HepG2 (cell line): Measurements from ENCODE around the gene BBOF1. TPM values are rescaled to one million over a fixed set of nuclear protein-coding genes. Genes with fewer than 3 reads are reported as not detected.

Source experiments
- CENPT ChIP-seq: sonication (generic); formaldehyde crosslinking; IDR thresholded peaks from 2 replicates; pipeline ENCODE4 v1.8.0; 2022; ENCODE audit warnings: low read depth, mild to moderate bottlenecking, moderate library complexity, missing genetic modification reagents
- FOXK1 ChIP-seq: sonication (generic); formaldehyde crosslinking; IDR thresholded peaks from 2 replicates; pipeline ENCODE4 v1.4.0; 2020; ENCODE audit warnings: low read depth, missing genetic modification reagents, borderline replicate concordance
- GZF1 ChIP-seq: sonication (generic); formaldehyde crosslinking; IDR thresholded peaks from 2 replicates; pipeline ENCODE4 v1.5.1; 2020; ENCODE audit warnings: mild to moderate bottlenecking, missing genetic modification reagents
- HDAC2 ChIP-seq: sonication (generic); formaldehyde crosslinking; IDR thresholded peaks from 2 replicates; pipeline ENCODE4 v1.4.0; 2020; ENCODE audit warnings: missing genetic modification reagents
- MYC ChIP-seq: sonication (generic); formaldehyde crosslinking; IDR thresholded peaks from 2 replicates; pipeline ENCODE4 v1.9.0; 2021; ENCODE audit warnings: missing genetic modification reagents, borderline replicate concordance
- ZBTB20 ChIP-seq: sonication (generic); formaldehyde crosslinking; IDR thresholded peaks from 2 replicates; pipeline ENCODE4 v1.8.1; 2023; ENCODE audit warnings: missing genetic modification reagents, low read depth, mild to moderate bottlenecking, borderline replicate concordance
- ZBTB7B ChIP-seq: sonication (generic); formaldehyde crosslinking; IDR thresholded peaks from 2 replicates; pipeline ENCODE4 v1.4.0; 2020; ENCODE audit warnings: missing genetic modification reagents
- ZNF136 ChIP-seq: sonication (generic); formaldehyde crosslinking; IDR thresholded peaks from 2 replicates; pipeline ENCODE4 v1.8.1; 2022; ENCODE audit warnings: low read depth, mild to moderate bottlenecking, moderate library complexity, missing genetic modification reagents
- ZNF138 ChIP-seq: sonication (generic); formaldehyde crosslinking; IDR thresholded peaks from 2 replicates; pipeline ENCODE4 v1.5.0; 2020; ENCODE audit warnings: mild to moderate bottlenecking, low read depth, missing genetic modification reagents
- ZNF143 ChIP-seq: sonication (generic); formaldehyde crosslinking; IDR thresholded peaks from 2 replicates; pipeline ENCODE4 v1.4.0; 2020; ENCODE audit warnings: missing genetic modification reagents
- ZNF253 ChIP-seq: sonication (generic); formaldehyde crosslinking; IDR thresholded peaks from 2 replicates; pipeline ENCODE4 v1.8.0; 2022; ENCODE audit warnings: mild to moderate bottlenecking, missing genetic modification reagents, borderline replicate concordance
- ZNF496 ChIP-seq: sonication (generic); formaldehyde crosslinking; IDR thresholded peaks from 2 replicates; pipeline ENCODE4 v1.8.1; 2023; ENCODE audit warnings: mild to moderate bottlenecking, moderate library complexity, missing genetic modification reagents; ENCODE audit not compliant: insufficient replicate concordance
- ZNF546 ChIP-seq: sonication (generic); formaldehyde crosslinking; conservative IDR thresholded peaks from 2 replicates; pipeline ENCODE4 v1.8.1; 2023; ENCODE audit warnings: mild to moderate bottlenecking, missing genetic modification reagents
- polyA plus RNA-seq, 8 experiments: library from polyadenylated mRNA; depleted of rRNA in 3 of 8; stranded (reverse) in 7 of 8; unstranded in 1 of 8; fragments of >200 nt; fragmentation: Illumina TruSeq in 4 of 8; extraction: Trizol in 4 of 8; gene quantifications; 2 replicates each; pipeline versions ENCODE4 v1.2.1 to v1.2.3, GENCODE V29; 2011 to 2016; ENCODE audit warnings: low read depth in 4 of 8, missing spikeins in 1 of 8, mixed read lengths in 1 of 8; ENCODE audit not compliant: insufficient read depth in 1 of 8
- total RNA-seq, 5 experiments: library from RNA; depleted of rRNA; stranded (reverse); fragments of >200 nt; fragmentation: Illumina TruSeq; extraction: Trizol; gene quantifications; 2 replicates each; pipeline ENCODE4 v1.2.3, GENCODE V29; 2016; ENCODE audit warnings: low read depth in 1 of 5
- TF ChIP-seq, protein P1 (sequence below): sonication (generic); formaldehyde crosslinking; IDR thresholded peaks from 2 replicates; pipeline ENCODE4 v1.4.0; 2020; ENCODE audit warnings: mild to moderate bottlenecking, missing genetic modification reagents, borderline replicate concordance
- TF ChIP-seq, protein P2 (sequence below): sonication (generic); formaldehyde crosslinking; IDR thresholded peaks from 2 replicates; pipeline ENCODE4 v1.4.0; 2020; ENCODE audit warnings: missing genetic modification reagents
- TF ChIP-seq, protein P3 (sequence below): fragments of 450-650 bp; IDR thresholded peaks from 2 replicates; pipeline ENCODE4 v1.6.1; 2017; ENCODE audit warnings: mild to moderate bottlenecking

BBOF1 gene
- total and polyA plus RNA-seq, 2 of the 13 experiments (the other 11 are each of a cell fraction or from before 2014, with no cell fraction given) = 1.6 to 2.3 TPM

DNA sequence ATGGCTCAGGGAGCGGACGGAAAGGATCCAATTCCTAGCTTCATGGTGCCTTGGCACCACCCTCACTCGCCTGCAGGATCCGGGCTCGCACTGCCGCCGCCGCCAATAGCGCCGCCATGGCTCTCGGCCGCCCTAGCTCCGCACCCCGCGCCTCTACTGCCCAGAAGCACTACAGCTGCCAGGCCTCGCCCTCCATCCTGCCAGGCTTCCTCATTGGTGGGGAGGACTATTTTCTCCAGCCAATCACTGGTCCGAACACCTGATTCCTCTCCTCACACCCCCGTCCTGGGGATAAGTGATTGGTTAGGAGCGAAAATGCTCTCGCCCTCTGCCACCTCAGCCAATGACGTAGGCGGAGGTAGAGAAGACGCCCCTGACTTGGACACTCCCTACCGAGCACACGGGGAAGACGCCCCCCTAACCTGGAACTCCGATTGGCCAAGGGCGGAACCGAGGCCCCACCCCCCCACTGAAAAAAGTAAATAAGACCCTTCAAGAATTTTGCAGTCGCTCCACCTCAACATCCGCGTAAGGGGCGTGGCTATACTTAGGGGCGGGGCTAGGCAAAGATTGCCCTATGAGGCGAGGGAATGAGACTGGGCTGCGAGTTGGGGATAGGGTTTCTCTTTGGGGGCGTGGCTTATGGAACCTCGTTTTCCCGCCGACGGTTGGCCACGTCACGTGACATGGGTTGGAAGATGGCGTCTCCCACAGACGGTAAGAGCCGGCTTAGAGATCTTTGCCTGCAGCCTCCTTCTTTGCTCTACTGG, 65.3 kb downstream of the BBOF1 start, which contains the start of the genes ALDH6A1 and LIN52 (continued):
- TF ChIP-seq, protein P1, sequence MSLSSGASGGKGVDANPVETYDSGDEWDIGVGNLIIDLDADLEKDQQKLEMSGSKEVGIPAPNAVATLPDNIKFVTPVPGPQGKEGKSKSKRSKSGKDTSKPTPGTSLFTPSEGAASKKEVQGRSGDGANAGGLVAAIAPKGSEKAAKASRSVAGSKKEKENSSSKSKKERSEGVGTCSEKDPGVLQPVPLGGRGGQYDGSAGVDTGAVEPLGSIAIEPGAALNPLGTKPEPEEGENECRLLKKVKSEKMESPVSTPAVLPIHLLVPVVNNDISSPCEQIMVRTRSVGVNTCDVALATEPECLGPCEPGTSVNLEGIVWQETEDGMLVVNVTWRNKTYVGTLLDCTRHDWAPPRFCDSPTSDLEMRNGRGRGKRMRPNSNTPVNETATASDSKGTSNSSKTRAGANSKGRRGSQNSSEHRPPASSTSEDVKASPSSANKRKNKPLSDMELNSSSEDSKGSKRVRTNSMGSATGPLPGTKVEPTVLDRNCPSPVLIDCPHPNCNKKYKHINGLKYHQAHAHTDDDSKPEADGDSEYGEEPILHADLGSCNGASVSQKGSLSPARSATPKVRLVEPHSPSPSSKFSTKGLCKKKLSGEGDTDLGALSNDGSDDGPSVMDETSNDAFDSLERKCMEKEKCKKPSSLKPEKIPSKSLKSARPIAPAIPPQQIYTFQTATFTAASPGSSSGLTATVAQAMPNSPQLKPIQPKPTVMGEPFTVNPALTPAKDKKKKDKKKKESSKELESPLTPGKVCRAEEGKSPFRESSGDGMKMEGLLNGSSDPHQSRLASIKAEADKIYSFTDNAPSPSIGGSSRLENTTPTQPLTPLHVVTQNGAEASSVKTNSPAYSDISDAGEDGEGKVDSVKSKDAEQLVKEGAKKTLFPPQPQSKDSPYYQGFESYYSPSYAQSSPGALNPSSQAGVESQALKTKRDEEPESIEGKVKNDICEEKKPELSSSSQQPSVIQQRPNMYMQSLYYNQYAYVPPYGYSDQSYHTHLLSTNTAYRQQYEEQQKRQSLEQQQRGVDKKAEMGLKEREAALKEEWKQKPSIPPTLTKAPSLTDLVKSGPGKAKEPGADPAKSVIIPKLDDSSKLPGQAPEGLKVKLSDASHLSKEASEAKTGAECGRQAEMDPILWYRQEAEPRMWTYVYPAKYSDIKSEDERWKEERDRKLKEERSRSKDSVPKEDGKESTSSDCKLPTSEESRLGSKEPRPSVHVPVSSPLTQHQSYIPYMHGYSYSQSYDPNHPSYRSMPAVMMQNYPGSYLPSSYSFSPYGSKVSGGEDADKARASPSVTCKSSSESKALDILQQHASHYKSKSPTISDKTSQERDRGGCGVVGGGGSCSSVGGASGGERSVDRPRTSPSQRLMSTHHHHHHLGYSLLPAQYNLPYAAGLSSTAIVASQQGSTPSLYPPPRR (CRISPR knock-in tag) = no peak
- peak; percentile 85; the same call in 1 of the 2 replicates for TF ChIP-seq FOXK1 (CRISPR knock-in tag)
- TF ChIP-seq HDAC2 (CRISPR knock-in tag) = peak; percentile 30; the same call in 1 of the 2 replicates
- TF ChIP-seq MYC (CRISPR knock-in tag) = 0 out of 2 replicates have a peak, but pooled peaks have one; percentile 36
- no peak for TF ChIP-seq ZNF253 (CRISPR knock-in tag)
- TF ChIP-seq, protein P2, sequence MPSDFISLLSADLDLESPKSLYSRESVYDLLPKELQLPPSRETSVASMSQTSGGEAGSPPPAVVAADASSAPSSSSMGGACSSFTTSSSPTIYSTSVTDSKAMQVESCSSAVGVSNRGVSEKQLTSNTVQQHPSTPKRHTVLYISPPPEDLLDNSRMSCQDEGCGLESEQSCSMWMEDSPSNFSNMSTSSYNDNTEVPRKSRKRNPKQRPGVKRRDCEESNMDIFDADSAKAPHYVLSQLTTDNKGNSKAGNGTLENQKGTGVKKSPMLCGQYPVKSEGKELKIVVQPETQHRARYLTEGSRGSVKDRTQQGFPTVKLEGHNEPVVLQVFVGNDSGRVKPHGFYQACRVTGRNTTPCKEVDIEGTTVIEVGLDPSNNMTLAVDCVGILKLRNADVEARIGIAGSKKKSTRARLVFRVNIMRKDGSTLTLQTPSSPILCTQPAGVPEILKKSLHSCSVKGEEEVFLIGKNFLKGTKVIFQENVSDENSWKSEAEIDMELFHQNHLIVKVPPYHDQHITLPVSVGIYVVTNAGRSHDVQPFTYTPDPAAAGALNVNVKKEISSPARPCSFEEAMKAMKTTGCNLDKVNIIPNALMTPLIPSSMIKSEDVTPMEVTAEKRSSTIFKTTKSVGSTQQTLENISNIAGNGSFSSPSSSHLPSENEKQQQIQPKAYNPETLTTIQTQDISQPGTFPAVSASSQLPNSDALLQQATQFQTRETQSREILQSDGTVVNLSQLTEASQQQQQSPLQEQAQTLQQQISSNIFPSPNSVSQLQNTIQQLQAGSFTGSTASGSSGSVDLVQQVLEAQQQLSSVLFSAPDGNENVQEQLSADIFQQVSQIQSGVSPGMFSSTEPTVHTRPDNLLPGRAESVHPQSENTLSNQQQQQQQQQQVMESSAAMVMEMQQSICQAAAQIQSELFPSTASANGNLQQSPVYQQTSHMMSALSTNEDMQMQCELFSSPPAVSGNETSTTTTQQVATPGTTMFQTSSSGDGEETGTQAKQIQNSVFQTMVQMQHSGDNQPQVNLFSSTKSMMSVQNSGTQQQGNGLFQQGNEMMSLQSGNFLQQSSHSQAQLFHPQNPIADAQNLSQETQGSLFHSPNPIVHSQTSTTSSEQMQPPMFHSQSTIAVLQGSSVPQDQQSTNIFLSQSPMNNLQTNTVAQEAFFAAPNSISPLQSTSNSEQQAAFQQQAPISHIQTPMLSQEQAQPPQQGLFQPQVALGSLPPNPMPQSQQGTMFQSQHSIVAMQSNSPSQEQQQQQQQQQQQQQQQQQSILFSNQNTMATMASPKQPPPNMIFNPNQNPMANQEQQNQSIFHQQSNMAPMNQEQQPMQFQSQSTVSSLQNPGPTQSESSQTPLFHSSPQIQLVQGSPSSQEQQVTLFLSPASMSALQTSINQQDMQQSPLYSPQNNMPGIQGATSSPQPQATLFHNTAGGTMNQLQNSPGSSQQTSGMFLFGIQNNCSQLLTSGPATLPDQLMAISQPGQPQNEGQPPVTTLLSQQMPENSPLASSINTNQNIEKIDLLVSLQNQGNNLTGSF (CRISPR knock-in tag) = no peak
- TF ChIP-seq ZBTB20 (CRISPR knock-in tag) = peak; percentile 25; the same call in 1 of the 2 replicates
- peak; percentile 63; the same call in 1 of the 2 replicates for TF ChIP-seq ZNF546 (CRISPR knock-in tag)
- no peak for TF ChIP-seq CENPT (CRISPR knock-in tag)
- TF ChIP-seq, protein P3, sequence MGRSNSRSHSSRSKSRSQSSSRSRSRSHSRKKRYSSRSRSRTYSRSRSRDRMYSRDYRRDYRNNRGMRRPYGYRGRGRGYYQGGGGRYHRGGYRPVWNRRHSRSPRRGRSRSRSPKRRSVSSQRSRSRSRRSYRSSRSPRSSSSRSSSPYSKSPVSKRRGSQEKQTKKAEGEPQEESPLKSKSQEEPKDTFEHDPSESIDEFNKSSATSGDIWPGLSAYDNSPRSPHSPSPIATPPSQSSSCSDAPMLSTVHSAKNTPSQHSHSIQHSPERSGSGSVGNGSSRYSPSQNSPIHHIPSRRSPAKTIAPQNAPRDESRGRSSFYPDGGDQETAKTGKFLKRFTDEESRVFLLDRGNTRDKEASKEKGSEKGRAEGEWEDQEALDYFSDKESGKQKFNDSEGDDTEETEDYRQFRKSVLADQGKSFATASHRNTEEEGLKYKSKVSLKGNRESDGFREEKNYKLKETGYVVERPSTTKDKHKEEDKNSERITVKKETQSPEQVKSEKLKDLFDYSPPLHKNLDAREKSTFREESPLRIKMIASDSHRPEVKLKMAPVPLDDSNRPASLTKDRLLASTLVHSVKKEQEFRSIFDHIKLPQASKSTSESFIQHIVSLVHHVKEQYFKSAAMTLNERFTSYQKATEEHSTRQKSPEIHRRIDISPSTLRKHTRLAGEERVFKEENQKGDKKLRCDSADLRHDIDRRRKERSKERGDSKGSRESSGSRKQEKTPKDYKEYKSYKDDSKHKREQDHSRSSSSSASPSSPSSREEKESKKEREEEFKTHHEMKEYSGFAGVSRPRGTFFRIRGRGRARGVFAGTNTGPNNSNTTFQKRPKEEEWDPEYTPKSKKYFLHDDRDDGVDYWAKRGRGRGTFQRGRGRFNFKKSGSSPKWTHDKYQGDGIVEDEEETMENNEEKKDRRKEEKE = no peak
- TF ChIP-seq ZBTB7B (CRISPR knock-in tag) = no peak
- TF ChIP-seq GZF1 (CRISPR knock-in tag) = no peak
- TF ChIP-seq ZNF136 (CRISPR knock-in tag) = no peak
- TF ChIP-seq ZNF143 (CRISPR knock-in tag) = no peak
- TF ChIP-seq ZNF496 (CRISPR knock-in tag) = no peak
- TF ChIP-seq ZNF138 (CRISPR knock-in tag) = no peak; the same call in 1 of the 2 replicates
